ENCODE measurements around the gene PNMA8C.
"Not testable (repeated sequence)": the region's sequence is repeated elsewhere in the genome, so short reads cannot be mapped to it uniquely, and the experiment has no call there.

PNMA8C gene

GRCh38 chr19:46446021-46446420 lies 17.3 kb upstream of the PNMA8C start:
- no peak for DNase-seq

GRCh38 chr19:46442808-46443450 lies 14.2 kb upstream of the PNMA8C start:
- no peak for DNase-seq

GRCh38 chr19:46441866-46442265 lies 13.1 kb upstream of the PNMA8C start:
- DNase-seq = no peak

GRCh38 chr19:46435689-46436088 lies 7.0 kb upstream of the PNMA8C start:
- DNase-seq = not testable (repeated sequence)

GRCh38 chr19:46435009-46435408 lies 6.3 kb upstream of the PNMA8C start:
- DNase-seq = no peak

GRCh38 chr19:46433470-46433869 lies 4.7 kb upstream of the PNMA8C start:
- DNase-seq = not testable (repeated sequence)

GRCh38 chr19:46431824-46432223 lies 3.1 kb upstream of the PNMA8C start:
- DNase-seq = no peak

GRCh38 chr19:46429999-46430398 lies 1.3 kb upstream of the PNMA8C start:
- DNase-seq = no peak

GRCh38 chr19:46427518-46428045 lies 1.2 kb downstream of the PNMA8C start:
- DNase-seq = no peak

- DNase-seq = no peak
Measured at GRCh38 chr19:46426506-46427162, 2.1 kb downstream of the PNMA8C start.

GRCh38 chr19:46426035-46426505 lies 2.7 kb downstream of the PNMA8C start:
- DNase-seq = no peak

GRCh38 chr19:46423188-46423587 lies 5.5 kb downstream of the PNMA8C start:
- no peak for DNase-seq

GRCh38 chr19:46422344-46422743 lies 6.4 kb downstream of the PNMA8C start:
- DNase-seq = no peak

- DNase-seq = no peak
Measured at GRCh38 chr19:46420056-46420455, 8.7 kb downstream of the PNMA8C start.

GRCh38 chr19:46415804-46416709 lies 12.7 kb downstream of the PNMA8C start:
- not testable (repeated sequence) for DNase-seq

- not testable (repeated sequence) for DNase-seq
Measured at GRCh38 chr19:46414899-46415298, 13.8 kb downstream of the PNMA8C start.

GRCh38 chr19:46413262-46414031 lies 15.3 kb downstream of the PNMA8C start, which contains the start of gene CCDC8:
Gene CCDC8 (minus strand): TSS chr19:46413564. CDS start chr19:46412810, 754 bp downstream.
- no peak for DNase-seq

- no peak for DNase-seq
Measured at GRCh38 chr19:46412650-46413261, 16.0 kb downstream of the PNMA8C start.

GRCh38 chr19:46411925-46412649 lies 16.6 kb downstream of the PNMA8C start:
- DNase-seq = no peak

GRCh38 chr19:46411088-46411924 lies 17.4 kb downstream of the PNMA8C start:
- no peak for DNase-seq

All from activated CD8-positive, alpha-beta memory T cell treated with anti-CD3 and anti-CD28 coated beads, Interleukin-2, amount 50 U/mL, for 48 hours (primary cell).